GM23338 (cell line): ENCODE measurements around the gene CMYA5.

Experiments used
- CREB1 ChIP-seq: fragments of 250-450 bp; sonication (Bioruptor Pico); IDR thresholded peaks from 2 replicates; pipeline ENCODE4 v1.5.0; 2020; ENCODE audit warnings: low read depth, mild to moderate bottlenecking, moderate library complexity
- EZH2 ChIP-seq: fragments of 200-600 bp; sonication (generic); IDR thresholded peaks from one replicate; pipeline ENCODE4 v1.8.0; 2017; ENCODE audit warnings: antibody characterized with exemption, mild to moderate bottlenecking, low read depth; ENCODE audit not compliant: unreplicated experiment
- EZH2phosphoT487 ChIP-seq: fragments of 200-600 bp; sonication (generic); IDR thresholded peaks from one replicate; pipeline ENCODE4 v1.8.1; 2018; ENCODE audit warnings: antibody characterized with exemption; ENCODE audit not compliant: unreplicated experiment
- JUNB ChIP-seq: IDR thresholded peaks from one replicate; pipeline ENCODE4 v1.6.1; 2016; ENCODE audit warnings: antibody characterized with exemption; ENCODE audit not compliant: unreplicated experiment
- NANOG ChIP-seq: IDR thresholded peaks from 2 replicates; pipeline ENCODE4 v1.6.1; 2016; ENCODE audit warnings: antibody characterized with exemption, borderline replicate concordance
- POLR2AphosphoS5 ChIP-seq: IDR thresholded peaks from 2 replicates; pipeline ENCODE4 v1.6.1; 2016; ENCODE audit warnings: antibody characterized with exemption, low read depth
- STAT1 ChIP-seq: IDR thresholded peaks from one replicate; pipeline ENCODE4 v1.6.1; 2016; ENCODE audit warnings: antibody characterized with exemption; ENCODE audit not compliant: unreplicated experiment
- ZNF114 ChIP-seq: fragments of 250-450 bp; sonication (Bioruptor Pico); IDR thresholded peaks from 2 replicates; pipeline ENCODE4 v1.5.0; 2020; ENCODE audit warnings: mild to moderate bottlenecking, moderate library complexity
- ZNF331 ChIP-seq: fragments of 250-450 bp; sonication (Bioruptor Pico); IDR thresholded peaks from 2 replicates; pipeline ENCODE4 v1.5.0; 2020; ENCODE audit warnings: low read depth, mild to moderate bottlenecking, moderate library complexity
- TF ChIP-seq, protein P1 (sequence below), 2 experiments: fragments of 200-600 bp in 1 of 2; sonication (generic) in 1 of 2; conservative IDR thresholded peaks; 2 replicates each; pipeline versions ENCODE4 v1.5.1 to v1.6.1; 2016 to 2017; ENCODE audit warnings: antibody characterized with exemption in 2 of 2, low read depth in 2 of 2, mild to moderate bottlenecking in 2 of 2, moderate library complexity in 1 of 2
- TF ChIP-seq, protein P2 (sequence below): IDR thresholded peaks from one replicate; pipeline ENCODE4 v1.6.1; 2018; ENCODE audit warnings: antibody characterized with exemption; ENCODE audit not compliant: unreplicated experiment
- TF ChIP-seq, protein P3 (sequence below): IDR thresholded peaks from 2 replicates; pipeline ENCODE4 v1.6.1; 2016; ENCODE audit warnings: antibody characterized with exemption
- TF ChIP-seq, protein P4 (sequence below): fragments of 250-450 bp; sonication (Bioruptor Pico); IDR thresholded peaks from 2 replicates; pipeline ENCODE4 v1.5.0; 2020; ENCODE audit warnings: mild to moderate bottlenecking, moderate library complexity

DNA sequence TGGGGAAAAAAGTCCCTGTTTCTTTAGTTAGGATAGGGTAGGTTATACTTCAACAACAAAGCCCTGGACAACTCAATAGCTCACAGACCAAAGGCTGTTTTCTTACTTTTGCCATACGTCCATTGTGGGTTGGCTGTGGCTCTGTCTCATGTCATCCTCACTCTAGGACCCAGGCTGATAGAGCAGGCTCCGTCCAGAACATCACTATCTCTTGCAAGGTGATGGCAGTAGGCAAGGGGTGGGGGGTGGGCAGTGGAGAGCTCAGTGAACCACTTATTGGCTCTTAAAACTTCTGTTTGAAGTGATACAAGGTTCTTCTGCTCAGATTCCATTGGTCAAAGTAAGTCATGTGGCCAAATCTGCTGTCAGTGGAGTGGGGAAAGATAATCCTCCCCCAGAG, 126.4 kb downstream of the CMYA5 start:
- TF ChIP-seq NANOG (no peak), POLR2AphosphoS5 (no peak), EZH2 (no peak), EZH2phosphoT487 (no peak), ZNF114 (CRISPR knock-in tag) (no peak), CREB1 (CRISPR knock-in tag) (no peak), ZNF331 (no peak), JUNB (no peak), STAT1 (no peak)
- TF ChIP-seq, protein P1, sequence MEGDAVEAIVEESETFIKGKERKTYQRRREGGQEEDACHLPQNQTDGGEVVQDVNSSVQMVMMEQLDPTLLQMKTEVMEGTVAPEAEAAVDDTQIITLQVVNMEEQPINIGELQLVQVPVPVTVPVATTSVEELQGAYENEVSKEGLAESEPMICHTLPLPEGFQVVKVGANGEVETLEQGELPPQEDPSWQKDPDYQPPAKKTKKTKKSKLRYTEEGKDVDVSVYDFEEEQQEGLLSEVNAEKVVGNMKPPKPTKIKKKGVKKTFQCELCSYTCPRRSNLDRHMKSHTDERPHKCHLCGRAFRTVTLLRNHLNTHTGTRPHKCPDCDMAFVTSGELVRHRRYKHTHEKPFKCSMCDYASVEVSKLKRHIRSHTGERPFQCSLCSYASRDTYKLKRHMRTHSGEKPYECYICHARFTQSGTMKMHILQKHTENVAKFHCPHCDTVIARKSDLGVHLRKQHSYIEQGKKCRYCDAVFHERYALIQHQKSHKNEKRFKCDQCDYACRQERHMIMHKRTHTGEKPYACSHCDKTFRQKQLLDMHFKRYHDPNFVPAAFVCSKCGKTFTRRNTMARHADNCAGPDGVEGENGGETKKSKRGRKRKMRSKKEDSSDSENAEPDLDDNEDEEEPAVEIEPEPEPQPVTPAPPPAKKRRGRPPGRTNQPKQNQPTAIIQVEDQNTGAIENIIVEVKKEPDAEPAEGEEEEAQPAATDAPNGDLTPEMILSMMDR (conservative IDR thresholded peaks at IDR 0.05; ENCODE audit: low read depth in 2 of 2) = no peak
- TF ChIP-seq, protein P2, sequence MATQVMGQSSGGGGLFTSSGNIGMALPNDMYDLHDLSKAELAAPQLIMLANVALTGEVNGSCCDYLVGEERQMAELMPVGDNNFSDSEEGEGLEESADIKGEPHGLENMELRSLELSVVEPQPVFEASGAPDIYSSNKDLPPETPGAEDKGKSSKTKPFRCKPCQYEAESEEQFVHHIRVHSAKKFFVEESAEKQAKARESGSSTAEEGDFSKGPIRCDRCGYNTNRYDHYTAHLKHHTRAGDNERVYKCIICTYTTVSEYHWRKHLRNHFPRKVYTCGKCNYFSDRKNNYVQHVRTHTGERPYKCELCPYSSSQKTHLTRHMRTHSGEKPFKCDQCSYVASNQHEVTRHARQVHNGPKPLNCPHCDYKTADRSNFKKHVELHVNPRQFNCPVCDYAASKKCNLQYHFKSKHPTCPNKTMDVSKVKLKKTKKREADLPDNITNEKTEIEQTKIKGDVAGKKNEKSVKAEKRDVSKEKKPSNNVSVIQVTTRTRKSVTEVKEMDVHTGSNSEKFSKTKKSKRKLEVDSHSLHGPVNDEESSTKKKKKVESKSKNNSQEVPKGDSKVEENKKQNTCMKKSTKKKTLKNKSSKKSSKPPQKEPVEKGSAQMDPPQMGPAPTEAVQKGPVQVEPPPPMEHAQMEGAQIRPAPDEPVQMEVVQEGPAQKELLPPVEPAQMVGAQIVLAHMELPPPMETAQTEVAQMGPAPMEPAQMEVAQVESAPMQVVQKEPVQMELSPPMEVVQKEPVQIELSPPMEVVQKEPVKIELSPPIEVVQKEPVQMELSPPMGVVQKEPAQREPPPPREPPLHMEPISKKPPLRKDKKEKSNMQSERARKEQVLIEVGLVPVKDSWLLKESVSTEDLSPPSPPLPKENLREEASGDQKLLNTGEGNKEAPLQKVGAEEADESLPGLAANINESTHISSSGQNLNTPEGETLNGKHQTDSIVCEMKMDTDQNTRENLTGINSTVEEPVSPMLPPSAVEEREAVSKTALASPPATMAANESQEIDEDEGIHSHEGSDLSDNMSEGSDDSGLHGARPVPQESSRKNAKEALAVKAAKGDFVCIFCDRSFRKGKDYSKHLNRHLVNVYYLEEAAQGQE = no peak
- TF ChIP-seq, protein P3, sequence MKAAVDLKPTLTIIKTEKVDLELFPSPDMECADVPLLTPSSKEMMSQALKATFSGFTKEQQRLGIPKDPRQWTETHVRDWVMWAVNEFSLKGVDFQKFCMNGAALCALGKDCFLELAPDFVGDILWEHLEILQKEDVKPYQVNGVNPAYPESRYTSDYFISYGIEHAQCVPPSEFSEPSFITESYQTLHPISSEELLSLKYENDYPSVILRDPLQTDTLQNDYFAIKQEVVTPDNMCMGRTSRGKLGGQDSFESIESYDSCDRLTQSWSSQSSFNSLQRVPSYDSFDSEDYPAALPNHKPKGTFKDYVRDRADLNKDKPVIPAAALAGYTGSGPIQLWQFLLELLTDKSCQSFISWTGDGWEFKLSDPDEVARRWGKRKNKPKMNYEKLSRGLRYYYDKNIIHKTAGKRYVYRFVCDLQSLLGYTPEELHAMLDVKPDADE = no peak
- TF ChIP-seq, protein P4, sequence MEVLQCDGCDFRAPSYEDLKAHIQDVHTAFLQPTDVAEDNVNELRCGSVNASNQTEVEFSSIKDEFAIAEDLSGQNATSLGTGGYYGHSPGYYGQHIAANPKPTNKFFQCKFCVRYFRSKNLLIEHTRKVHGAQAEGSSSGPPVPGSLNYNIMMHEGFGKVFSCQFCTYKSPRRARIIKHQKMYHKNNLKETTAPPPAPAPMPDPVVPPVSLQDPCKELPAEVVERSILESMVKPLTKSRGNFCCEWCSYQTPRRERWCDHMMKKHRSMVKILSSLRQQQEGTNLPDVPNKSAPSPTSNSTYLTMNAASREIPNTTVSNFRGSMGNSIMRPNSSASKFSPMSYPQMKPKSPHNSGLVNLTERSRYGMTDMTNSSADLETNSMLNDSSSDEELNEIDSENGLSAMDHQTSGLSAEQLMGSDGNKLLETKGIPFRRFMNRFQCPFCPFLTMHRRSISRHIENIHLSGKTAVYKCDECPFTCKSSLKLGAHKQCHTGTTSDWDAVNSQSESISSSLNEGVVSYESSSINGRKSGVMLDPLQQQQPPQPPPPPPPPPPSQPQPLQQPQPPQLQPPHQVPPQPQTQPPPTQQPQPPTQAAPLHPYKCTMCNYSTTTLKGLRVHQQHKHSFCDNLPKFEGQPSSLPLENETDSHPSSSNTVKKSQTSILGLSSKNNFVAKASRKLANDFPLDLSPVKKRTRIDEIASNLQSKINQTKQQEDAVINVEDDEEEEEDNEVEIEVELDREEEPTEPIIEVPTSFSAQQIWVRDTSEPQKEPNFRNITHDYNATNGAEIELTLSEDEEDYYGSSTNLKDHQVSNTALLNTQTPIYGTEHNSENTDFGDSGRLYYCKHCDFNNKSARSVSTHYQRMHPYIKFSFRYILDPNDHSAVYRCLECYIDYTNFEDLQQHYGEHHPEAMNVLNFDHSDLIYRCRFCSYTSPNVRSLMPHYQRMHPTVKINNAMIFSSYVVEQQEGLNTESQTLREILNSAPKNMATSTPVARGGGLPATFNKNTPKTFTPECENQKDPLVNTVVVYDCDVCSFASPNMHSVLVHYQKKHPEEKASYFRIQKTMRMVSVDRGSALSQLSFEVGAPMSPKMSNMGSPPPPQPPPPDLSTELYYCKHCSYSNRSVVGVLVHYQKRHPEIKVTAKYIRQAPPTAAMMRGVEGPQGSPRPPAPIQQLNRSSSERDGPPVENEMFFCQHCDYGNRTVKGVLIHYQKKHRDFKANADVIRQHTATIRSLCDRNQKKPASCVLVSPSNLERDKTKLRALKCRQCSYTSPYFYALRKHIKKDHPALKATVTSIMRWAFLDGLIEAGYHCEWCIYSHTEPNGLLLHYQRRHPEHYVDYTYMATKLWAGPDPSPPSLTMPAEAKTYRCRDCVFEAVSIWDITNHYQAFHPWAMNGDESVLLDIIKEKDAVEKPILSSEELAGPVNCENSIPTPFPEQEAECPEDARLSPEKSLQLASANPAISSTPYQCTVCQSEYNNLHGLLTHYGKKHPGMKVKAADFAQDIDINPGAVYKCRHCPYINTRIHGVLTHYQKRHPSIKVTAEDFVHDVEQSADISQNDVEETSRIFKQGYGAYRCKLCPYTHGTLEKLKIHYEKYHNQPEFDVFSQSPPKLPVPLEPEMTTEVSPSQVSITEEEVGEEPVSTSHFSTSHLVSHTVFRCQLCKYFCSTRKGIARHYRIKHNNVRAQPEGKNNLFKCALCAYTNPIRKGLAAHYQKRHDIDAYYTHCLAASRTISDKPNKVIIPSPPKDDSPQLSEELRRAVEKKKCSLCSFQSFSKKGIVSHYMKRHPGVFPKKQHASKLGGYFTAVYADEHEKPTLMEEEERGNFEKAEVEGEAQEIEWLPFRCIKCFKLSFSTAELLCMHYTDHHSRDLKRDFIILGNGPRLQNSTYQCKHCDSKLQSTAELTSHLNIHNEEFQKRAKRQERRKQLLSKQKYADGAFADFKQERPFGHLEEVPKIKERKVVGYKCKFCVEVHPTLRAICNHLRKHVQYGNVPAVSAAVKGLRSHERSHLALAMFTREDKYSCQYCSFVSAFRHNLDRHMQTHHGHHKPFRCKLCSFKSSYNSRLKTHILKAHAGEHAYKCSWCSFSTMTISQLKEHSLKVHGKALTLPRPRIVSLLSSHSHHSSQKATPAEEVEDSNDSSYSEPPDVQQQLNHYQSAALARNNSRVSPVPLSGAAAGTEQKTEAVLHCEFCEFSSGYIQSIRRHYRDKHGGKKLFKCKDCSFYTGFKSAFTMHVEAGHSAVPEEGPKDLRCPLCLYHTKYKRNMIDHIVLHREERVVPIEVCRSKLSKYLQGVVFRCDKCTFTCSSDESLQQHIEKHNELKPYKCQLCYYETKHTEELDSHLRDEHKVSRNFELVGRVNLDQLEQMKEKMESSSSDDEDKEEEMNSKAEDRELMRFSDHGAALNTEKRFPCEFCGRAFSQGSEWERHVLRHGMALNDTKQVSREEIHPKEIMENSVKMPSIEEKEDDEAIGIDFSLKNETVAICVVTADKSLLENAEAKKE (CRISPR knock-in tag) = no peak
